HG03469 (cell line): Measurements from ENCODE around the gene ZNF653.
"Not testable (repeated sequence)": the region's sequence is repeated elsewhere in the genome, so short reads cannot be mapped to it uniquely, and the experiment has no call there.

Experiments used
- ATAC-seq: cut with Tn5 transposase; IDR thresholded peaks from one replicate; pipeline ENCODE4 v1.9.1; 2021; ENCODE audit warnings: mild to moderate bottlenecking, moderate library complexity, moderate number of reproducible peaks; ENCODE audit not compliant: unreplicated experiment

ZNF653 gene

DNA sequence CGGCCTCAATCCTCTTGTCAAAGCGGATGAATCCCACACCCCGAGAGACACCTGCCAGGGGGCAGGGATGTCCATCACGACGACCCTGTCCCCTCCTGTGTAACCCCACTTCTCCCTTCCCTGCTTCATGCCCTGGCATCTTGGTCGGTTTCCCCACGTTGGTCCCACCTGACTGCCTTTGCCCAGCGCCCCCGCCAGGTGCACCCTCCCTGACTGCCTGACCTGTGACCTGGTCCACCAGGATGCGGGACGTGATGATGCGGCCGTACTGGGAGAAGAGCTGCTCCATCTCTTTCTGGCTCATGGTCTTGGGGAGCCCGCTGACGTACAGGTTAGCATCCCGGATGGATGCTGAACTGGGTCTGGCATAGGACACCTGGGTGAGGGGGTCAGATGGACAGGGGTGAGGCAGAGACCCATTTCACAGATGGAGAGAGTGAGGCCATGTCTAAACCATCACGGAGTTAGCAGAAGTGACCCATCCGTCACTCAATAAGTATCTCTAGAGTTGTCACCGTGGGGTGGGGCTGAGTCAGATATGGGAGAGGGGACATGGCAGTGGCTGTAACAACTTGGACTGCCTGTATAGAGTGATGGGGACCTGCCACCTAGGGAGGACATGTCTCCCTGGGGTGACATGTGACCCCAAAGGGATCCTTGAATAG, 47.3 kb downstream of the ZNF653 start:
- ATAC-seq: no peak

DNA sequence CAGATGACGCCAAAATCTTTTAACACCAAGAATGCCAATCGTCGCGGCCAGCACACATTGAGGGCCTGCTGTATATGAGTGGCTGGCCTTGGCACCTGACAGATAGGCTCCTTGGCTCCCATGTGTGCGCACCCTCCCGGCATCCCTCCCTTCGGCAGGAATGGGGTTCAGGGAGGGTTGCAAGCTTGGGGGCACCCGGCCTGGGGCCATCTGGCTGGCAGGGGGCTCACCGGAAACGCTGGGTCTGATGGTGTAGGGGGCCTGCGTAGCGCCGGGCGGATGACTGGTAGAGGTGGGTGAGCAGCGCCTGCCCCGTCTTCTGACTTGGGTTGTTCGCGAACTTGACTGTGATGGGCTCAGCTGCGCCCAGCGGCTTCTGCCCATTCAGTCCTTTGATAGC, 47.8 kb downstream of the ZNF653 start:
- no peak for ATAC-seq

DNA sequence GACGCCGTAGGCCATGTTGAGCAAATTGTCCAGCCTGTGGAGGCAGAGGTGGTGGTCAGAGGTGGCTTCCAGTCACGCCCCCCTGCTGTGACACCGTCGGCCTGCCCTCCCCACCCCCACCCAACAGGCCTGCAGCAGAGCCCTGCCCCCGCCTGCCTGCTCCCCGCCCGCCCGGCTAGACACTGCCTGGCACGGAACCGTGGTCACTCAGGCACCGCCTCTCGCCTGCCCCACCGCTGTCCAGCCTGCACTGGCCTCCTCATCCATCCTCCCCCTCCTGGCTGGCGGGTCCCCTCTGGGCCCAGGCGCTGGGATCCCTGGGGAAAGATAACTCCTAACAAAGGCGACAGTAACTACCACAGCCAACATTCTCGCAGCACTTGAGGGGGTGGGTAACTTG, 48.5 kb downstream of the ZNF653 start:
- ATAC-seq: no peak

DNA sequence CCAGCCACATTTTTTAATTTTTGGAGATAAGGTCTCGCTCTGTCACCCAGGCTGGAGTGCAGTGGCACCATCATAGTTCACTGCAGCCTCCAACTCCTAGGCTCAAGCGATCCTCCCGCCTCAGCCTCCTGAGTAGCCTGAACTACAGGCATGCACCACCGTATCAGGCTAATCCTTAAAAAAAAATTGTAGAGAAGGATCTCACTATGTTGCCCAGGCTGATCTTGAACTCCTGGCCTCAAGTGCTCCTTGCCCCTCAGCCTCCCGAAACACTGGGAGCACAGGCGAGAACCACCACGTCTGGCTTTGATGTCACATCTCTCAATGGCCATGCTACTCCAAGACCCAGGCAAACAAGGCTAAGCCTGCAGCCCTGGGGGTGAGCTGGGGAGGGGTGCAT, 49.0 kb downstream of the ZNF653 start:
- ATAC-seq: no peak

DNA sequence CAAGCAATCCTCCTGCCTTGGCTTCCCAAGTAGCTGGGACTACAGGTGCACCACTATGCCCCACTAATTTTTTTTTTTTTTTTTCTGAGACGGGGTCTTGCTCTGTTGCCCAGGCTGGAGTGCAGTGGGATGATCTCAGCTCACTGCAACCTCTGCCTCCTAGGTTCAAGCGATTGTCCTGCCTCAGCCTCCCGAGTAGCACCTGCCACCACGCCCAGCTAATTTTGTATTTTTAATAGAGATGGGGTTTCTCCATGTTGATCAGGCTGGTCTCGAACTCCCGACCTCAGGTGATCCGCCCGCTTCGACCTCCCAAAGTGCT, 50.4 kb downstream of the ZNF653 start:
- ATAC-seq: not testable (repeated sequence)

DNA sequence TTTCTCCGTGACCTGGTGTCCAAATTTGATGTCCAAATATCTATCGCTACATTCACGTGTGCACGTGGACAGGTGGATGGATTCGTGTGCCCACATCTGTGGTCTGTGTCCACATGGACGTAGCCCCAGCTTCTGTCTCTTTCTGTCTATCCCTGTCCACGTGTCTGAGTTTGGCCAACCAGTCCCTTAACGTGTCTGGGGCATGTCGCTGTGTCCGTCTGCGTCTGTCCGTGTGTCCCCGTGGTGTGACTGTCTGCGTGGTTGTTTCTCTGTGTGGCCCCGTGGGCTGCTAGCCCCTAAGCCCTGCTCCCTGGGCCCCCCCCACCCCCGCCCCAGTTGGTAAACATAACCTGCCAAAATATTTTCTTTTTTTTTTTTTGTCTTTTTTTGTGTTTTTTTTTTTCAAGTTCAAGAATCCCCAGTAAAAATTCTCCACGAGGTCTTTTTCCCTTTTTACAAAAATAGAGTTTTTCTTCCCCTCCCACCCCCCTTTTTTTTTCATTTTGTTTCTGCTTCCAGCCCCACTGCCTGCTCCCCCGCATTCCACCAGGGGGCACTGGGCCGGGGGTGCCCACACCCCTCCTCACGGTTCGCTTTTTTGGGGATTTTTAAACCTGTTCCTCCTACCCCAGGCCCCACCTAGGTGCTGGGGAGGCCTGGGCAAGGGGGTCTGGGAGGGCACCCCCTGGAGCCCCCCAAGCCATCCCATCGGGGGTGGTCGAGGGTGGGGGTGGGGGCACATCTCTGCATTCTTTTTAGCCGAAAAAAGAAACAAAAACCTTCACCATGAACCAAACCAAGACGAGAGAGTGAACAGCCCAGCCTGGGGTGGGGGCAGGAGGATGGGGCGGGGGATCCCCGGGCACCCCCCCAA, 51.9 kb downstream of the ZNF653 start:
- ATAC-seq: no peak

DNA sequence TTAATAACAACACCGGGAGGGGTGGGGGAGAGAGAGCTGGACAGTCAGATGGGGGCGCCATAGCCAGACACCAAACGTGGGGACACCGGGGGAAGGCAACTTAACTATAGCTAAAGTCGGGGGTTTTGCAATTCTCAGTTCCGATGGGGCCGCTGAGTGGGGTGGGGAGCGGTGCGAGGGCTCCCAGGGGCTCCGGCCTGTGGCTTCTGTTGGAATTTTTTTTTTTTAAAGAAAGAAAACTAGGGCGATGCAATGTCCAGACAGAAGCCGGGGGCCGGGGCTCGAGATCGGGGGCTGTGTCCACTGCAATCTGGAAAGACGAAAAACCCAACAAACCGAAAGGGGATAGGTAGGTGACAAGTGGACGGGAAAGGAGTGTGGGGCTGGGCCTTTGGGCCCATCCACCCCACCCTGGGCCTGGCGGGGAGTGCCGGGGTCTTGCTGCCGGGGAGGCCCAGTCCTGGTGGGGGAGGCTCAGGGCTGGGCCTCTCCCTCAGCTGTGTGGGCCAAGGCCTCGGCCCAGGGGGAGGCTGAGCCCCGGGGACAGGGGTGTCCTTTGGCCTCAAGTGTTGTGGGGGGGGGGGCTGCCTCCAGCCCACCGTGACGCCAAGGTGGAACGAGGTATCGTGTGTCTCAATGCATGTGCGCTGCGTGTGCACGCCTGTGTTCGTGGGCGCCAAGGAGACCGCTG, 52.9 kb downstream of the ZNF653 start:
- no peak for ATAC-seq

DNA sequence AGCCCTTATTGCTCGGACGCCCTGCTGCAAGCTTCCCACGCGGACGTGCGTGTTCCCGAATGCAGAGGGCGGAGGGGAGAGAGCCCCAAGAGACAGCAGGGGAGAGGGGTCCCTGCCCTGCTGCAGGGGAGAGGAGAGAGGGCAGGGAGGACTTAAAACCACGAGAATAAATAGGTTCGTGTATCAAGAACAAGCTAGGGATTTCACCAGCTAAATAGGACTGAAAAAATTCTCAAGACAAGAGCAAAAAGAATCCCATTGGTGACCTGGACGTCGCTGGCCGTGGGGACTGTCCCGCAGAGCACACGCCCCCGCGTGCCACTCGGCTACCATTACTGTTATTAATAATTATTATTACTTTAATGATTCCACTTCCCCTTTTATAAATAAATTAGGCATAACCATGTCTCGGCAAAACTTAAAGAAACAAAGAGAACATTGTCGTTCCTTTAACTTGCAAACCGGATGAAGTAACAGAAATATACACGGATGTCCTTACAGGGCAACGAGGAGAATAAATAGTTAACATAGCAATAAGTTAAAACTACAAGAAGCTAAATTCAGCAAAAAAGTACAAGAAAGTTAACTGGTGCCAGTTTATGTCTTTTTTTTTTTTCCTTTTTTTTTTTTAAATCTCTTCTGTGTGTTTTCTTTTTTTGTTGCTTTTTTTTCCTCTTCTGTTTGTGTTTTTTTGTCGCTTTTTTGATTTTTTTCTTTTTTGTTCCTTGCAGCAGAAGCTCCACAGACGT, 53.6 kb downstream of the ZNF653 start:
- no peak for ATAC-seq

DNA sequence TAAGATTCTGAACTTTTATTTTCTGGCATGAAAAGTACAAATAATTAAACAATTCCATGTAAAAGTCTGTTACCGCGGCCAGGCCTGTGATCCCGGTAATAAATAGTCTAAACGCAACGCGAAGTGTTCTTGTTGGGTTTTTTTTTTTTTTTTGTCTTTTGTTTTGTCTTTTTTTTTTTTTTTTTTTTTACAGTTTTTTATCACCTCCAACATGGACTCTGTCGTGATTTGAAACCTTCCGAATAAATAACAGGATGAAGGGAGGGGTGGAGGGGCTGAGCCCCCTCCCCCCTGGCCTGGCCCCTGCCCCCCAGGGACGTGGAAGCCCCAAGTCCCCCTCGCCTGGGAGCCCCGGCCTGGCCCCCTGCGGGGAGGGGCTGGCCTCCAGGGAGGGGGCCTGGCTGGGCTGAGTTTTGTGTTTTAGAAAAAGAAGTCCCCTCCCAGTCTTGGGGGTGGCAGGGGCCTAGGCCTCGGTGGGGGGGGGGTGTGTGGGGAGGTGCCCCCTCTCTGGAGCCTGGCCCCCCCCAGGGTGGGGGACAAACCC, 54.2 kb downstream of the ZNF653 start:
- no peak for ATAC-seq

DNA sequence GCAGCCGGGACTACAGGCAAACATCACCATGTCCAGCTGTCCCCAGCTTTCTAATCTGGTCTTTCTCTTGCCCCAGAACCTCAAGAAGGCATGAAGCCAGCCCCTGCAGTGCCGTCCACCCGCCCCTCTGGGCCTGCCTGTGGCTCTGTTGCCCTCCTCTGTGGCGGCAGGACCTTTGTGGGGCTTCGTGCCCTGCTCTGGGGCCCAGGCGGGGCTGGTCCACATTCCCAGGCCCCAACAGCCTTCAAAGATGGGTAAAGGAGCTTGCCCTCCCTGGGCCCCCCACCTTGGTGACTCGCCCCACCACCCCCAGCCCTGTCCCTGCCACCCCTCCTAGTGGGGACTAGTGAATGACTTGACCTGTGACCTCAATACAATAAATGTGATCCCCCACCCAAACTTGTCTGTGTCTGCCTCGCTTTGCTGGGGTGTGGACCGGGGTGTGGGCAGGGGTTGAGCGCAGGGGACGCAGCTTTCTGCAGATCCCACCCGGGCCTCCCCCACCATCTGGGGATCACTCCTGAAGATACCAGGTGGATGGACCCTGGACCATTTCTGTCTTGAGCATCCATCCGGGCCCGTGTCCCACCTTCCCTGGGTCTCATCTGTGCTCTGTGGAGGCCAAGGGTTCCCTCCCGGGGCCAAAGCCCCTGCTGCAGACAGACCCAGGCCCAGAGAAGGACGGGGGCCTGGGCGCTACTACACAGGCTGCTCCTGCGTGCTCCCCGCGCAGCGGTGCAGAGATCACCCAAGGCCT, 54.9 kb downstream of the ZNF653 start:
- no peak for ATAC-seq

DNA sequence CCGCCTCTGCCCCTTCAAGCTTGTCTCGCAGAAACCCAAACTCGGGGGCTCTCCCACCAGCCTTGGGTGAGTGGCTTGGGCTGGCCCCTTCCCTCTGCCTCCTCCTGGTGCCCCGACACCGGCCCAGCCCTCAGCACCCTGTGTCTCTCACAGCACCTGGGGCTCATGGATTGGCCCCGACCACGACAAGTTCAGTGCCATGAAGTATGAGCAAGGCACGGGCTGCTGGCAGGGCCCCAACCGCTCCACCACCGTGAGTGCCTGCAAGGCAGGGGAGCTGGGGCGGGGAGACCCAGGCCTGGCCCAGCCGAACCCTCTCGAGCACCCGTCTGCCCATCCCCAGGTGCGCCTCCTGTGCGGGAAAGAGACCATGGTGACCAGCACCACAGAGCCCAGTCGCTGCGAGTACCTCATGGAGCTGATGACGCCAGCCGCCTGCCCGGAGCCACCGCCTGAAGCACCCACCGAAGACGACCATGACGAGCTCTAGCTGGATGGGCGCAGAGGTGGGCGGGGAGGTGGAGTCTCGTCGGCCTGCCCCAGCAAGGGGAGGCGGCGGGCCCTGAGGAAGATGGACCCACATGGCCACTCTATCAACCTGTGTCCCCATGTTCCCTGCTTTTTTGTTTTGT, 56.6 kb downstream of the ZNF653 start:
- no peak for ATAC-seq

DNA sequence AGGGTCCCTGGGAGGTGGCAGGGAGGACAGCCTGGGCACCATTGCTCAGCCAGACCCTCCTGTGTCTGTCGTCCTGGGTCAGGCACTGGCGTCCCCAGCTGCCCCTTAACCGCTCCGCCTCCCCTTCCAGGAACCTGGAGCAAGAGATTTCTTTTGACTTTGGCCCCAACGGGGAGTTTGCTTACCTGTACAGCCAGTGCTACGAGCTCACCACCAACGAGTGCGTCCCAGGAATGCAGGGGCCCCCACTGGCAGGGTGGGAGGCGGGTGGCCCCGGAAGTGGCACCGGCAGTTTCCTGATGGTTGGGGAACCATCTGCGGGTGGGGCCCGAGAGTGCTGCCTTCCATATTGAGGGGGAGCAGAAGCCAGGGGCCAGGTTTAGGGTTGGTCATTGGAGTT, 57.2 kb downstream of the ZNF653 start:
- ATAC-seq: no peak

DNA sequence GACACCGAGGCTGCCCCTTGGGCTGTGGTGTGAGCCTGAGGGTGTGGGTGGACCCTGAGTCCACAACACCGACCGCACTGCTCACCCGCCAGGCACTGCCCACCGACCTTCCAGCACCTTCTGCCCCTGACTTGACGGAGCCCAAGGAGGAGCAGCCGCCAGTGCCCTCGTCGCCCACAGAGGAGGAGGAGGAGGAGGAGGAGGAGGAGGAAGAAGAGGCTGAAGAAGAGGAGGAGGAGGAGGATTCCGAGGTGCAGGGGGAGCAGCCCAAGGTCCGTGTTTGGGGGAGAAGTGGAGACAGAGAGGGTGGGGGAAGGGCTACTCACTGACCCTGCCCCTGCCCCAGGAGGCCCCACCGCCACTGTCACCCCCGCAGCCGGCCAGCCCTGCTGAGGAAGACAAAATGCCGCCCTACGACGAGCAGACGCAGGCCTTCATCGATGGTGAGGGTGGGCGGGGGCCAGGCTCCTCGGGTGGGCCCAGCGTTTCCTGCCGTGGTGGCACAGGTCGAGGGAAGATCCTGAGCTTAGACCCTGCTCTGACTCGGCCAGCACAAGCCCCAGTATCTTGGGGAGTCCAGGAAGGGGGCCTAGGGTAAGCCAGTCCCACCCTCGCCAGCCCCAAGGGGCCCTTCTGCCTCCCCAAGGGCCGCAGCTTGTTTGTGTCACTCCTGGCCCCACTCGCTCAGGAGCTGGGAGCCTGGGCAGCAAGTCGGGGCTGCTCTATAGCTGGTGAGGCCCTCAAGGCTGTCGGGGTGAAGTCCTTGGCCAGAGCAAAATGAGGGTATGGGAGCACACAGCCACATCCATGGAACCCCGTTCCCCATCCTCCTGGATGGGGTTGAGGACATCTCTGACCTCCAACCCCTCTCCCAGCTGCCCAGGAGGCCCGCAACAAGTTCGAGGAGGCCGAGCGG, 58.0 kb downstream of the ZNF653 start:
- no peak for ATAC-seq

DNA sequence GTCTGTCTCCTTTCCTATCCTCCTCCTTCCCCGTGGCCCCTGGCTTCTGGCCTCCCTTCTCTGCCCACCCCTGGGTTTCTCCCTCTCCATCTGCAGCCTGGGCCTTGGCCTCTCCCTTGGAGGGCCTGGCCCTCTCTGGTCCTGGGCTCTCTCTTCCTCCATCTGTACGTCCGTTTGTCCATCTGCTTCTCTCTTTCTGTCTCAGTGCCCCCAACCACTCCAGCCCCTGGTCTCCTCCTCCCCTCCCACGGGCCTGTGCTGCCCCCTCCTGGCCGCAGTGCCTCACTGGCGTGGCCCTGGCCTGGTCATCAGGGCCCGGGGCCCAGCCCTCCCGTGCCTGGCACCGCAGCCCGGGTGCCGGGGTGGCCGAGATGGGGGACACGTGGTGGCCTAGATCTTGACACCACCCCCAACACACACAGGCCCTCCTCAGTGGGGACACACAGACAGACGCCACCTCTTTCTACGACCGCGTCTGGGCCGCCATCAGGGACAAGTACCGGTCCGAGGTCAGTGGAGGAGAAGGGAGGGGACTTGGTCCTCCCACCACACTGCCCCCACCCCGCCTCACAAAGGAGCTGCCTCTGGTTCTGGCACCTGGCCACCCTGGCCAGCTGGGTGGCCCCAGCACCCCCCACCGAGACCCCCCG, 58.9 kb downstream of the ZNF653 start:
- no peak for ATAC-seq

DNA sequence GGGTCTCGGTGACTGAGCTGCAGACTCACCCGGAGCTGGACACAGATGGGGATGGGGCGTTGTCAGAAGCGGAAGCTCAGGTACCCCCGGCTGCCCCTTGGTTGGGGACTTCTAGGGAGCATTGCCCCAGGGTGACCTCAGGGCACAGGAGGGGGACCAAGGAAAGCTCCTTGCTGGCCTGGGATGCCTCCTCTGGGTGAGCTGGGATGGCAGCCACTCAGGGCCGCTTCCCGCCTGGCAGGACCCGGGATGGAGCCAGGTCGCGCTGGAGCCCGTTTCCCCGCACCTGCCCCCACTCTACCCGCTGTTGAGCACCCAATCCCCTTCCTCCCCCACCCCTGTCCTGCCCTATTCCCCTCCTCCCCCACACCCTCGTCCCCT, 59.4 kb downstream of the ZNF653 start:
- no peak for ATAC-seq

DNA sequence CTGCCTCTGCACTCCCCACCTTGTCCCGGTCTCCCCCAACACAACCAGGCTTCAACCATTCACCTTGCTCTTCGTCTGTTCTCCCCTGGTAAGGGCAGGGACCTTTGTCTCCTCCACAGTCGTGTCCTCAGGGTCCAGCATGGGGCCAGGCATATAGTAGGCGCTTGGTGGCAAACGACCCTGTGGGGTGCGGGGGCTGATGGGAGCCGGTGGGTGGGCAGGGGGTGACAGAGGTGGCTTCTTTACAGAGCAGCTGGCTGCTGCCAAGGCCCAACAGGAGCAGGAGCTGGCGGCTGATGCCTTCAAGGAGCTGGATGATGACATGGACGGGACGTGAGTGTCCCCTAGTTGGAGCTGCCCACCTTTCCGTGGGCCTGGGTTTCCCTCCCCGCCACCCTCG, 60.5 kb downstream of the ZNF653 start:
- no peak for ATAC-seq

DNA sequence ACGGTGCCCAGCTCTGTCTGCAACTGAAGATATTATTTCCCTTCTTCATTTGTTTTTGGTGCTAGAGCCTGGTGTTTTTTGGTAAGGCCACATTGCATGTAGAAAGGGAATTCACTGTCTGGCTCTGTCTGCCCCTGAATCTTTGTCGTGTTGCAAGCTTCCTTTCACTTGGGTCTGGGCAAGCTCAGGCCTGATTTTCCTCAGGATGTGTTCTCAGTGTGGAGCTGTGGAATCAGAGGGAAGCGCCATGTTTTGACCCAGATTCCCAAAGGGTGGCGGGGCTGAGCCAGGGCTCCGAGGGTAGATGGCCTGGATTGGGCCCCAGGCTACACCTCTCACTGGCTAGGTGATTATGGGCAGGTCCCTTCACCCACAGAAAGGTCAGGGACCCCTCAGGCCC, 61.6 kb downstream of the ZNF653 start:
- ATAC-seq: no peak

DNA sequence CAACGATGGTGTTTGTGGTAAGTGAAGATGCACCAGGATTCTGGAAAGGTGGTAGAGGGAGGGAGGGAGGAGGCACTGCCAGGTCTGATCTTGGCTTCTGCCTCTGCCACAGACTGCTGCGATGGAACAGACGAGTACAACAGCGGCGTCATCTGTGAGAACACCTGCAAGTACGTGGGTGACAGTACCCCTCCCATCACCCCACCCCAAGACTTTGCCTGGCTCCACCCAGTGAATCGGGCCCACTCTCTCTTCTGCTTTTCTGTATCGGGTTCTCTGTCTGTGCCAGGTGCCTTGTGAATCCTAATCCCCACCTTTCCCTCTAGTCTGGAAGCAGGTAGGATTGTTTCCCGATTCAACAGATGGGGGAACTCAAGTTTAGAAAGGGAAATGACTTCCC, 67.7 kb downstream of the ZNF653 start:
- no peak for ATAC-seq
